H1 (cell line): ENCODE measurements around the gene PANX3. TPM values are rescaled to one million over a fixed set of nuclear protein-coding genes. Genes with fewer than 3 reads are reported as not detected.

ENCODE experiments used
- ASH2L ChIP-seq: fragments of 200-600, 300-600 bp; sonication (generic); IDR thresholded peaks from one replicate; pipeline ENCODE4 v1.7.1; 2017; ENCODE audit warnings: low read length
- GTF2F1 ChIP-seq: IDR thresholded peaks from 2 replicates; pipeline ENCODE4 v1.6.1; 2012; ENCODE audit warnings: low read depth, low read length, improper control_type of control experiment, borderline replicate concordance
- RAD21 ChIP-seq, 2 experiments: IDR thresholded peaks in 1 of 2; conservative IDR thresholded peaks in 1 of 2; 2 replicates each; pipeline ENCODE4 v1.6.1; 2011; ENCODE audit warnings: low read depth in 2 of 2, low read length in 2 of 2, improper control_type of control experiment in 1 of 2, inconsistent platforms in 1 of 2, mild to moderate bottlenecking in 1 of 2, moderate library complexity in 1 of 2
- SIN3A ChIP-seq, 2 experiments: IDR thresholded peaks in 1 of 2; conservative IDR thresholded peaks in 1 of 2; 2 replicates each; pipeline ENCODE4 v1.6.1; 2011 to 2012; ENCODE audit warnings: low read length in 2 of 2, improper control_type of control experiment in 1 of 2, low read depth in 1 of 2, mild to moderate bottlenecking in 1 of 2
- SP2 ChIP-seq: IDR thresholded peaks from 2 replicates; pipeline ENCODE4 v1.6.1; 2012; ENCODE audit warnings: mild to moderate bottlenecking, low read length, inconsistent platforms
- YY1 ChIP-seq: IDR thresholded peaks from 2 replicates; pipeline ENCODE4 v1.6.1; 2011; ENCODE audit warnings: low read depth, mild to moderate bottlenecking, low read length
- polyA plus RNA-seq, 7 experiments: library from polyadenylated mRNA; depleted of rRNA in 3 of 7; stranded (reverse) in 5 of 7; unstranded in 2 of 7; fragments of >200 nt in 5 of 7; fragments of 200-250 nt in 2 of 7; gene quantifications; 1 replicate in 5 of 7; 2 replicates in 1 of 7; 4 replicates in 1 of 7; pipeline versions ENCODE4 v1.2.1 to v1.2.3, GENCODE V29; 2011 to 2013; ENCODE audit warnings: missing spikeins in 2 of 7, mixed read lengths in 2 of 7
- small RNA-seq: library from polyadenylated mRNA; stranded (forward); fragments of <200 nt; extraction: miRNeasy Mini kit (QIAGEN cat#:217004); gene quantifications from one replicate; pipeline ENCODE3, GENCODE V24; 2013; ENCODE audit not compliant: insufficient read depth
- total RNA-seq: library from RNA; stranded (reverse); fragmentation: NEBNext Ultra II Directional; extraction: Animal tissue kit (Norgen Biotek cat#: 25700); gene quantifications from 2 replicates; pipeline ENCODE4 v1.2.1, GENCODE V29; 2021
- TF ChIP-seq, protein P1 (sequence below): IDR thresholded peaks from 2 replicates; pipeline ENCODE4 v1.6.1; 2012; ENCODE audit warnings: low read length, inconsistent platforms
- TF ChIP-seq, protein P2 (sequence below): IDR thresholded peaks from 2 replicates; pipeline ENCODE4 v1.6.1; 2011; ENCODE audit warnings: low read length, improper control_type of control experiment

PANX3 gene
- total and polyA plus RNA-seq, 2 of the 8 experiments (the other 6 are each of a cell fraction or from before 2014, with no cell fraction given), result not detected

DNA sequence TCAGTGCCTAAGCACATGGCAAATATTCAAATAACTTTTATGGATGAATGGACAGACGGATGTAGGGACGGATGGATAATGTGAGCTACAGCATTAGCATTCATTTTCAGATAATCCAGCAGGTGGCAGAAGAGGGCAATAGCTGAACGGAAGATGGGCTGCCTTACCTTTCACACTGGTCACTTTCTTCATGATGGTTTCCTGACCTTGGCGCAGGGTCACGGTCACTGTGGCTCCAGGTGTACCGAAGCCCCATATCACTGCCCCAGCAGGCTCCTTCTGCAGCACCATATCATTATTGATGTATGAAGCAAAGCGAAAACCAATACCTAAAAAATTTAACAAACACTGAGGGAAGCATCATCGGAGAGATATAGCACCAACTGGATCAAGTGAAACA is 58.0 kb downstream of the PANX3 start (continued):
- TF ChIP-seq, protein P1, sequence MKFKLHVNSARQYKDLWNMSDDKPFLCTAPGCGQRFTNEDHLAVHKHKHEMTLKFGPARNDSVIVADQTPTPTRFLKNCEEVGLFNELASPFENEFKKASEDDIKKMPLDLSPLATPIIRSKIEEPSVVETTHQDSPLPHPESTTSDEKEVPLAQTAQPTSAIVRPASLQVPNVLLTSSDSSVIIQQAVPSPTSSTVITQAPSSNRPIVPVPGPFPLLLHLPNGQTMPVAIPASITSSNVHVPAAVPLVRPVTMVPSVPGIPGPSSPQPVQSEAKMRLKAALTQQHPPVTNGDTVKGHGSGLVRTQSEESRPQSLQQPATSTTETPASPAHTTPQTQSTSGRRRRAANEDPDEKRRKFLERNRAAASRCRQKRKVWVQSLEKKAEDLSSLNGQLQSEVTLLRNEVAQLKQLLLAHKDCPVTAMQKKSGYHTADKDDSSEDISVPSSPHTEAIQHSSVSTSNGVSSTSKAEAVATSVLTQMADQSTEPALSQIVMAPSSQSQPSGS, result no peak
- no peak for TF ChIP-seq SIN3A (conservative IDR thresholded peaks at IDR 0.05 in 1 of 2, IDR thresholded peaks at IDR 0.05 in 1 of 2; ENCODE audit: low read depth in 1 of 2, low read length in 2 of 2)
- TF ChIP-seq ASH2L, result no peak
- TF ChIP-seq YY1, result 0 out of 2 replicates have a peak, but pooled peaks have one; percentile 31
- TF ChIP-seq RAD21 (IDR thresholded peaks at IDR 0.05 in 1 of 2, conservative IDR thresholded peaks at IDR 0.05 in 1 of 2; ENCODE audit: low read depth in 2 of 2, low read length in 2 of 2), result peak; percentile 87 to 91
- TF ChIP-seq SP2, result no peak
- TF ChIP-seq, protein P2, sequence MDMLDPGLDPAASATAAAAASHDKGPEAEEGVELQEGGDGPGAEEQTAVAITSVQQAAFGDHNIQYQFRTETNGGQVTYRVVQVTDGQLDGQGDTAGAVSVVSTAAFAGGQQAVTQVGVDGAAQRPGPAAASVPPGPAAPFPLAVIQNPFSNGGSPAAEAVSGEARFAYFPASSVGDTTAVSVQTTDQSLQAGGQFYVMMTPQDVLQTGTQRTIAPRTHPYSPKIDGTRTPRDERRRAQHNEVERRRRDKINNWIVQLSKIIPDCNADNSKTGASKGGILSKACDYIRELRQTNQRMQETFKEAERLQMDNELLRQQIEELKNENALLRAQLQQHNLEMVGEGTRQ, result no peak
- no peak for TF ChIP-seq GTF2F1

Small RNA genes lying within 50 kb of the gene (small RNA-seq; reads per million reads assigned to genes)
- not detected for gene RNA5SP352

Other genes starting within 250 kb of the PANX3 start
- gene OR8B2, start 226.9 kb upstream of the PANX3 start, total RNA-seq, result not detected in 2 replicates
- not detected in 2 replicates for gene OR8B2, start 226.9 kb upstream of the PANX3 start, polyA plus RNA-seq (2011; rRNA removed)
- not detected in 2 replicates for gene OR8B3, start 212.4 kb upstream of the PANX3 start, total RNA-seq
- not detected in 2 replicates for gene OR8B3, start 212.4 kb upstream of the PANX3 start, polyA plus RNA-seq (2011; rRNA removed)
- gene OR8B4, start 186.6 kb upstream of the PANX3 start, total RNA-seq, result not detected in 2 replicates
- not detected in 2 replicates for gene OR8B4, start 186.6 kb upstream of the PANX3 start, polyA plus RNA-seq (2011; rRNA removed)
- not detected in 2 replicates for gene OR8B8, start 165.7 kb upstream of the PANX3 start, total RNA-seq
- not detected in 2 replicates for gene OR8B8, start 165.7 kb upstream of the PANX3 start, polyA plus RNA-seq (2011; rRNA removed)
- not detected in 2 replicates for gene OR8B12, start 67.8 kb upstream of the PANX3 start, total RNA-seq
- gene OR8B12, start 67.8 kb upstream of the PANX3 start, polyA plus RNA-seq (2011; rRNA removed), result not detected in 2 replicates
- gene OR8A1, start 41.4 kb upstream of the PANX3 start, total RNA-seq, result not detected in 2 replicates
- gene OR8A1, start 41.4 kb upstream of the PANX3 start, polyA plus RNA-seq (2011; rRNA removed), result not detected in 2 replicates
- gene TBRG1, start 11.4 kb downstream of the PANX3 start, total RNA-seq, result 22.7 and 26.7 TPM in 2 replicates
- gene TBRG1, start 11.4 kb downstream of the PANX3 start, polyA plus RNA-seq (2011; rRNA removed), result 13.6 and 16.3 TPM in 2 replicates
- 1.7 and 2.3 TPM in 2 replicates for gene SIAE, start 62.3 kb downstream of the PANX3 start, total RNA-seq
- gene SIAE, start 62.3 kb downstream of the PANX3 start, polyA plus RNA-seq (2011; rRNA removed), result 1.9 and 3.7 TPM in 2 replicates
- 4.2 and 5.2 TPM in 2 replicates for gene SPA17, start 62.5 kb downstream of the PANX3 start, total RNA-seq
- 1.8 and 3.7 TPM in 2 replicates for gene SPA17, start 62.5 kb downstream of the PANX3 start, polyA plus RNA-seq (2011; rRNA removed)
- 0.60 and 0.75 TPM in 2 replicates for gene NRGN, start 128.5 kb downstream of the PANX3 start, total RNA-seq
- 1.0 and 1.5 TPM in 2 replicates for gene NRGN, start 128.5 kb downstream of the PANX3 start, polyA plus RNA-seq (2011; rRNA removed)
- gene VSIG2, start 140.8 kb downstream of the PANX3 start, total RNA-seq, result not detected in 2 replicates
- gene VSIG2, start 140.8 kb downstream of the PANX3 start, polyA plus RNA-seq (2011; rRNA removed), result 0.18 and 0.35 TPM in 2 replicates
- gene ESAM, start 150.9 kb downstream of the PANX3 start, total RNA-seq, result 0.17 TPM in 1 of 2 replicates, not detected in the other
- 0.09 and 0.19 TPM in 2 replicates for gene ESAM, start 150.9 kb downstream of the PANX3 start, polyA plus RNA-seq (2011; rRNA removed)
- gene MSANTD2, start 189.0 kb downstream of the PANX3 start, total RNA-seq, result 15.9 and 17.3 TPM in 2 replicates
- gene MSANTD2, start 189.0 kb downstream of the PANX3 start, polyA plus RNA-seq (2011; rRNA removed), result 5.6 and 8.2 TPM in 2 replicates